SU-DHL-6 (cell line): ENCODE measurements around the gene CEACAM16.

Source experiments
- H2AFZ ChIP-seq: fragments of 200-600 bp; sonication (generic); 2 replicates; pipeline ENCODE4 v1.6.1; 2014; ENCODE audit warnings: low read depth, mild to moderate bottlenecking, moderate library complexity, mixed read lengths, antibody characterized with exemption, low read length; ENCODE audit not compliant: severe bottlenecking
- H3F3A ChIP-seq: fragments of 200-600 bp; shearing (Covaris generic); 2 replicates; pipeline ENCODE4 v1.6.0; 2016; ENCODE audit warnings: antibody characterized with exemption, mild to moderate bottlenecking; ENCODE audit not compliant: insufficient read depth
- H3K27ac ChIP-seq: fragments of 200-600 bp; sonication (generic); 2 replicates; pipeline ENCODE4 v1.5.1; 2016; ENCODE audit warnings: low read depth, mild to moderate bottlenecking, low read length, moderate library complexity, mixed read lengths
- H3K27me3 ChIP-seq: fragments of 200-600 bp; sonication (generic), shearing (Covaris generic); 2 replicates; pipeline ENCODE4 v1.6.0; 2014; ENCODE audit warnings: mild to moderate bottlenecking, low read length
- H3K36me3 ChIP-seq: fragments of 200-600 bp; sonication (generic); 2 replicates; pipeline ENCODE4 v1.6.1; 2014; ENCODE audit warnings: mild to moderate bottlenecking, low read length, mixed read lengths
- H3K4me2 ChIP-seq: fragments of 300-600, 200-600 bp; shearing (Covaris generic), sonication (generic); 2 replicates; pipeline ENCODE4 v1.6.0; 2014; ENCODE audit warnings: low read length, low read depth, mild to moderate bottlenecking; ENCODE audit not compliant: poor library complexity, severe bottlenecking
- H3K4me3 ChIP-seq: fragments of 200-600 bp; sonication (generic); 2 replicates; pipeline ENCODE4 v1.5.1; 2014; ENCODE audit warnings: antibody characterized with exemption, low read length, mild to moderate bottlenecking, mixed read lengths; ENCODE audit not compliant: insufficient read depth, poor library complexity, severe bottlenecking
- H3K79me2 ChIP-seq: fragments of 200-600 bp; sonication (generic); 2 replicates; pipeline ENCODE4 v1.6.1; 2014; ENCODE audit warnings: mild to moderate bottlenecking, low read length, moderate library complexity; ENCODE audit not compliant: insufficient read depth
- H3K9ac ChIP-seq: fragments of 200-600 bp; sonication (generic); 2 replicates; pipeline ENCODE4 v1.7.0; 2014; ENCODE audit warnings: mild to moderate bottlenecking, low read length
- H3K9me2 ChIP-seq: fragments of 200-600 bp; sonication (generic); replicated peaks from 2 replicates; pipeline ENCODE4 v1.6.1; 2014; ENCODE audit warnings: low read length; ENCODE audit not compliant: insufficient read depth
- H3K9me3 ChIP-seq: fragments of 200-600 bp; sonication (generic); 2 replicates; pipeline ENCODE4 v1.6.1; 2014; ENCODE audit warnings: low read length, mixed read lengths; ENCODE audit not compliant: insufficient read depth
- H4K20me1 ChIP-seq: fragments of 200-600 bp; sonication (generic); 2 replicates; pipeline ENCODE4 v1.6.1; 2014; ENCODE audit warnings: low read depth, mild to moderate bottlenecking, antibody characterized with exemption, low read length, moderate library complexity, mixed read lengths
- CTCF ChIP-seq: fragments of 200-600 bp; sonication (generic); IDR thresholded peaks from one replicate; pipeline ENCODE4 v1.5.1; 2017; ENCODE audit warnings: antibody characterized with exemption, mild to moderate bottlenecking, low read length, moderate library complexity; ENCODE audit not compliant: insufficient read depth, poor library complexity, severe bottlenecking
- EZH2phosphoT487 ChIP-seq: fragments of 200-600 bp; sonication (generic), shearing (Covaris generic); conservative IDR thresholded peaks from 2 replicates; pipeline ENCODE4 v1.6.1; 2018; ENCODE audit warnings: mild to moderate bottlenecking, antibody characterized with exemption, low read length, moderate library complexity, mixed read lengths

Gene CEACAM16

GRCh38 chr19:44703336-44704078 is 4.6 kb downstream of the CEACAM16 start:
- Histone ChIP-seq H3F3A (no peaks in the 10 kb centered on the region), H3K4me3 (no peak overlapping the region), H3K9me2 (no peaks in the 10 kb centered on the region), H4K20me1 (no peaks in the 10 kb centered on the region), H3K9ac (no peak overlapping the region), H3K27me3 (no peaks in the 10 kb centered on the region), H3K79me2 (no peaks in the 10 kb centered on the region), H2AFZ (no peak overlapping the region), H3K27ac (no peak overlapping the region), H3K9me3 (no peaks in the 10 kb centered on the region), H3K36me3 (no peaks in the 10 kb centered on the region), H3K4me2 (no peak overlapping the region)
- TF ChIP-seq CTCF = no peak
- TF ChIP-seq EZH2phosphoT487 = no peak

- Histone ChIP-seq H3K4me2 (no peak overlapping the region), H4K20me1 (no peaks in the 10 kb centered on the region), H3K9me3 (no peaks in the 10 kb centered on the region), H3K9me2 (no peaks in the 10 kb centered on the region), H3K27ac (no peak overlapping the region), H3K36me3 (no peaks in the 10 kb centered on the region), H3K79me2 (no peaks in the 10 kb centered on the region), H3K9ac (no peak overlapping the region), H3K4me3 (no peak overlapping the region), H2AFZ (no peak overlapping the region), H3K27me3 (no peaks in the 10 kb centered on the region), H3F3A (no peaks in the 10 kb centered on the region)
- TF ChIP-seq CTCF (no peak), EZH2phosphoT487 (no peak)
These were observed 6.0 kb downstream of the CEACAM16 start for GRCh38 chr19:44704982-44705381.

GRCh38 chr19:44705502-44706010 is 6.6 kb downstream of the CEACAM16 start:
- H3K36me3 ChIP-seq = no peaks in the 10 kb centered on the region
- H3K79me2 ChIP-seq = no peaks in the 10 kb centered on the region
- no peak overlapping the region for H2AFZ ChIP-seq
- no peaks in the 10 kb centered on the region for H3F3A ChIP-seq
- no peak overlapping the region for H3K4me2 ChIP-seq
- no peak overlapping the region for H3K4me3 ChIP-seq
- no peak overlapping the region for H3K9ac ChIP-seq
- H3K9me3 ChIP-seq = no peaks in the 10 kb centered on the region
- TF ChIP-seq CTCF (no peak), EZH2phosphoT487 (no peak)
- no peaks in the 10 kb centered on the region for H4K20me1 ChIP-seq
- no peaks in the 10 kb centered on the region for H3K9me2 ChIP-seq
- no peak overlapping the region for H3K27ac ChIP-seq
- no peaks in the 10 kb centered on the region for H3K27me3 ChIP-seq
